Sigmoid colon (tissue), 4 donors: ENCODE measurements around the gene ETV6.

Experiments
- EP300 ChIP-seq, 4 donors: sonication (generic); formaldehyde crosslinking; IDR thresholded peaks; one replicate each; pipeline ENCODE4 v1.6.1; 2017; ENCODE audit warnings: antibody characterized with exemption in 4 of 4
- POLR2A ChIP-seq, 2 donors: fragments of 450-650 bp; IDR thresholded peaks; one replicate each; pipeline ENCODE4 v1.6.1; 2016; ENCODE audit warnings: antibody characterized with exemption in 2 of 2, mild to moderate bottlenecking in 2 of 2, moderate library complexity in 2 of 2
- POLR2AphosphoS5 ChIP-seq, 4 donors: sonication (generic); formaldehyde crosslinking; IDR thresholded peaks; one replicate each; pipeline ENCODE4 v1.6.1; 2017; ENCODE audit warnings: antibody characterized with exemption in 4 of 4
- TF ChIP-seq, protein P1 (sequence below), 4 experiments: fragments of 450-650 bp in 3 of 4; fragments of 200-600 bp in 1 of 4; IDR thresholded peaks; one replicate each; pipeline ENCODE4 v1.5.1; 2016 to 2019; ENCODE audit warnings: antibody characterized with exemption in 4 of 4, mild to moderate bottlenecking in 3 of 4, moderate library complexity in 2 of 4

DNA sequence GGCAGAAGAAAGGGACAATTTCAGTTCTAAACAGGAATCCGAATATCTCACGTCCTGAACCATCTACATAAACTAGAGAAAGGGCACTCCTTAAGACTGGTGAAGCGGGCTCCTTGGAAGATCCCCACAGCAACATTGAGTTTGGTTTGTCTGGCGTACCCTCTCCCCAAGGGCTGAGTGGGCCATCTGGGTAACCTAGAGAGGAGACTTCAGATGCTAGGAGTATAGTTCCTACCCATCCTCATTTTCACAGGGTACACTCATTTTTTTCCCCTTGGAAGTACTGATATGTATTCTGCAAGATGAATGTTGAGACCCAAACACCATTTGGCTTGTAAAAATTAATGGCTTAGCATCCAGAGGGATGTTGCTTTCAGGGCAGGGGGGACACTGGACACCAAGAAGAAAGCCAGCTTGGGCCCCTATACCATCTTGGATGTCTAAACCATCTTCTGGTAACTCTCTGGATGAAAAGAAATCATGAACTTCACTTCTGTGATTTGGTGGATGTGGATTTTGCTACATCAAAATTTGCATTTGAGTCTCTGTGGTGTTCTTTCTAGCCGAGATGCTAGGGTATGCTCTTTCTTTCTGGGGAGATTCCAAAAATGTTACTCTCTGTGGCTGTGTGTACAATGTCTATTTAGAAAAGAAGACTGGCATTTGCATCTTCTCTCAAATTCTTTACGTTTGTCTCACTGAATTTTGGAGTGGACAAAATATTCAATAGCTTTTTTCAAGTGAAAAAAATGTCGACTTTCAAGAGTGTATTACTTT, 97.7 kb downstream of the ETV6 start:
- TF ChIP-seq, protein P1, sequence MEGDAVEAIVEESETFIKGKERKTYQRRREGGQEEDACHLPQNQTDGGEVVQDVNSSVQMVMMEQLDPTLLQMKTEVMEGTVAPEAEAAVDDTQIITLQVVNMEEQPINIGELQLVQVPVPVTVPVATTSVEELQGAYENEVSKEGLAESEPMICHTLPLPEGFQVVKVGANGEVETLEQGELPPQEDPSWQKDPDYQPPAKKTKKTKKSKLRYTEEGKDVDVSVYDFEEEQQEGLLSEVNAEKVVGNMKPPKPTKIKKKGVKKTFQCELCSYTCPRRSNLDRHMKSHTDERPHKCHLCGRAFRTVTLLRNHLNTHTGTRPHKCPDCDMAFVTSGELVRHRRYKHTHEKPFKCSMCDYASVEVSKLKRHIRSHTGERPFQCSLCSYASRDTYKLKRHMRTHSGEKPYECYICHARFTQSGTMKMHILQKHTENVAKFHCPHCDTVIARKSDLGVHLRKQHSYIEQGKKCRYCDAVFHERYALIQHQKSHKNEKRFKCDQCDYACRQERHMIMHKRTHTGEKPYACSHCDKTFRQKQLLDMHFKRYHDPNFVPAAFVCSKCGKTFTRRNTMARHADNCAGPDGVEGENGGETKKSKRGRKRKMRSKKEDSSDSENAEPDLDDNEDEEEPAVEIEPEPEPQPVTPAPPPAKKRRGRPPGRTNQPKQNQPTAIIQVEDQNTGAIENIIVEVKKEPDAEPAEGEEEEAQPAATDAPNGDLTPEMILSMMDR (IDR thresholded peaks at IDR 0.05), result no peak
- TF ChIP-seq POLR2A (IDR thresholded peaks at IDR 0.05) (no peak), POLR2AphosphoS5 (IDR thresholded peaks at IDR 0.05) (no peak), EP300 (IDR thresholded peaks at IDR 0.05) (no peak)
